Astrocyte (in vitro differentiated cells and primary cell): ENCODE measurements around the gene NME3. TPM values are rescaled to one million over a fixed set of nuclear protein-coding genes. Genes with fewer than 3 reads are reported as not detected.

Source experiments
- DNase-seq: peaks from one replicate; pipeline ENCODE4 v3.0.0-alpha.2; 2010; ENCODE audit warnings: low read depth
- FAIRE-seq: peaks from 2 replicates; lab custom pipeline; 2011; peaks lifted over from hg19 to GRCh38; lab: Jason Lieb, UNC
- H2AFZ ChIP-seq: 2 replicates; pipeline ENCODE4 v1.6.0; 2012; ENCODE audit warnings: low read depth, low read length, inconsistent platforms
- H3K27ac ChIP-seq: 2 replicates; pipeline ENCODE4 v1.5.1; 2011; ENCODE audit warnings: low read depth, low read length, inconsistent platforms
- H3K27me3 ChIP-seq: 2 replicates; pipeline ENCODE4 v1.6.0; 2011; ENCODE audit warnings: low read length, inconsistent platforms; ENCODE audit not compliant: insufficient read depth
- H3K36me3 ChIP-seq: 2 replicates; pipeline ENCODE4 v1.5.1; 2011; ENCODE audit warnings: low read length, inconsistent platforms; ENCODE audit not compliant: insufficient read depth
- H3K4me1 ChIP-seq: 2 replicates; pipeline ENCODE4 v1.5.1; 2011; ENCODE audit warnings: low read length, inconsistent platforms; ENCODE audit not compliant: insufficient read depth
- H3K4me2 ChIP-seq: 2 replicates; pipeline ENCODE4 v1.6.0; 2012; ENCODE audit warnings: low read length, inconsistent platforms
- H3K4me3 ChIP-seq: 2 replicates; pipeline ENCODE4 v1.5.1; 2011; ENCODE audit warnings: low read depth, mild to moderate bottlenecking, low read length, inconsistent platforms; ENCODE audit not compliant: insufficient read depth
- H3K79me2 ChIP-seq: 2 replicates; pipeline ENCODE4 v1.6.0; 2012; ENCODE audit warnings: mild to moderate bottlenecking, low read length, inconsistent platforms; ENCODE audit not compliant: insufficient read depth
- H3K9ac ChIP-seq: 2 replicates; pipeline ENCODE4 v1.6.0; 2012; ENCODE audit warnings: mild to moderate bottlenecking, low read length, inconsistent platforms
- H3K9me3 ChIP-seq: 2 replicates; pipeline ENCODE4 v1.5.1; 2012; ENCODE audit warnings: low read depth, mild to moderate bottlenecking, low read length, inconsistent platforms; ENCODE audit not compliant: insufficient read depth
- H4K20me1 ChIP-seq: 2 replicates; pipeline ENCODE4 v1.6.0; 2012; ENCODE audit warnings: low read length, inconsistent platforms; ENCODE audit not compliant: insufficient read depth
- H3K27ac Mint-ChIP-seq: one replicate; pipeline ENCODE4 v1.8.0; 2021; ENCODE audit warnings: mild to moderate bottlenecking, mixed read lengths; ENCODE audit not compliant: unreplicated experiment
- H3K27me3 Mint-ChIP-seq: one replicate; pipeline ENCODE4 v1.8.0; 2021; ENCODE audit warnings: low read depth, mixed read lengths; ENCODE audit not compliant: unreplicated experiment
- H3K36me3 Mint-ChIP-seq: one replicate; pipeline ENCODE4 v1.8.0; 2021; ENCODE audit warnings: low read depth, mixed read lengths; ENCODE audit not compliant: unreplicated experiment
- H3K4me1 Mint-ChIP-seq: one replicate; pipeline ENCODE4 v1.8.0; 2021; ENCODE audit warnings: low read depth, mixed read lengths; ENCODE audit not compliant: unreplicated experiment
- H3K4me3 Mint-ChIP-seq: one replicate; pipeline ENCODE4 v1.8.0; 2021; ENCODE audit warnings: mild to moderate bottlenecking, moderate library complexity, mixed read lengths; ENCODE audit not compliant: unreplicated experiment
- H3K9me3 Mint-ChIP-seq: one replicate; pipeline ENCODE4 v1.8.0; 2021; ENCODE audit warnings: mild to moderate bottlenecking, mixed read lengths; ENCODE audit not compliant: unreplicated experiment
- EZH2 ChIP-seq: IDR thresholded peaks from 2 replicates; pipeline ENCODE4 v1.6.1; 2012; ENCODE audit warnings: mild to moderate bottlenecking, low read length, inconsistent platforms; ENCODE audit not compliant: insufficient read depth
- total RNA-seq: library from RNA; stranded (reverse); gene quantifications from 2 replicates; pipeline ENCODE4 v1.2.1, GENCODE V29; 2021
- TF ChIP-seq, protein P1 (sequence below): IDR thresholded peaks from 2 replicates; pipeline ENCODE4 v1.5.1; 2011; ENCODE audit warnings: low read depth, mild to moderate bottlenecking, inconsistent platforms, low read length, moderate library complexity; ENCODE audit not compliant: insufficient read depth

Gene NME3
- total RNA-seq, 1 donor from 2014 or later: 36.3 TPM

DNA sequence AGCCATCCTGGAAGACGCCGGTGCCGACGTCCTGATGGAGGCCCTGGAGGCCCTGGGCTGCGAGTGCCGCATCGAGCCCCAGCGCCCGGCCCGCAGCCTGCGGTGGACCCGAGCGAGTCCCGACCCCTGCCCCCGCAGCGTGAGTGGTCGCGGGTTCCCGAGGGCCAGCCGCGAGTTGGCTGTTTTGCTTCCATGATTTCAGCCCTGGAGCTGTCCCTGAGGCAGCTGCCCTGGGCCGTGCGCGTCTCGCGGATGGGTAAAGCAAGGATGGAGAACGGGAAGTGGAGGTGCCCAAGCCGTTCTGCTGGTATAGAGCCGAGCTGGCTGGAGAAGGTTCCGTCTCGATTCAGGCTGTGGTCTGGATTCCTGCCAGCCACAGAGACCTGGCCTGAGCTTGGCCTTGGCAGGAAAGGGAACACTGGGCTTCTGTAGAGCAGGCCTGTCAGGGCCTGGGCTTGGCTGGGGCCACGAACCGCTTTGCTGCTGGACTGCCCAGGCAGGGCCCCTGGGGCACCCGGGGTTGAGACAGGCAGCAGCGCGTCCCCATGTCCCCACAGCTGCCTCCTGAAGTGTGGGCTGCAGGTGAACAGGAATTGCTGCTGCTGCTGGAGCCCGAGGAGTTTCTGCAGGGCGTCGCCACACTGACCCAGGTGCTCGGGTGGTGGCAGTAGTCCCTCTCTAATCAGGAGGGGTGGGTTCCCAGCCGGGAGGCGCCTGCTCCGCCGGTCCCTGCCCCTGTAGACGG lies 2.5 kb upstream of the NME3 start:
- TF ChIP-seq, protein P1, sequence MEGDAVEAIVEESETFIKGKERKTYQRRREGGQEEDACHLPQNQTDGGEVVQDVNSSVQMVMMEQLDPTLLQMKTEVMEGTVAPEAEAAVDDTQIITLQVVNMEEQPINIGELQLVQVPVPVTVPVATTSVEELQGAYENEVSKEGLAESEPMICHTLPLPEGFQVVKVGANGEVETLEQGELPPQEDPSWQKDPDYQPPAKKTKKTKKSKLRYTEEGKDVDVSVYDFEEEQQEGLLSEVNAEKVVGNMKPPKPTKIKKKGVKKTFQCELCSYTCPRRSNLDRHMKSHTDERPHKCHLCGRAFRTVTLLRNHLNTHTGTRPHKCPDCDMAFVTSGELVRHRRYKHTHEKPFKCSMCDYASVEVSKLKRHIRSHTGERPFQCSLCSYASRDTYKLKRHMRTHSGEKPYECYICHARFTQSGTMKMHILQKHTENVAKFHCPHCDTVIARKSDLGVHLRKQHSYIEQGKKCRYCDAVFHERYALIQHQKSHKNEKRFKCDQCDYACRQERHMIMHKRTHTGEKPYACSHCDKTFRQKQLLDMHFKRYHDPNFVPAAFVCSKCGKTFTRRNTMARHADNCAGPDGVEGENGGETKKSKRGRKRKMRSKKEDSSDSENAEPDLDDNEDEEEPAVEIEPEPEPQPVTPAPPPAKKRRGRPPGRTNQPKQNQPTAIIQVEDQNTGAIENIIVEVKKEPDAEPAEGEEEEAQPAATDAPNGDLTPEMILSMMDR: no peak
- no peak for TF ChIP-seq EZH2
- Histone ChIP-seq H3K79me2 (peaks cover 39% of the 10 kb centered on the region), H3K4me1 (peaks cover 26% of the 10 kb centered on the region), H2AFZ (peak overlapping the region; percentile 71), H3K9me3 (no peaks in the 10 kb centered on the region), H3K9ac (peak overlapping the region; percentile 91), H3K36me3 (no peaks in the 10 kb centered on the region), H4K20me1 (peaks cover 43% of the 10 kb centered on the region), H3K27ac (peak overlapping the region; percentile 71), H3K4me2 (peak overlapping the region; percentile 91), H3K27me3 (no peaks in the 10 kb centered on the region), H3K4me3 (peak overlapping the region; percentile 66)
- Mint-ChIP-seq H3K27me3 (no peaks in the 10 kb centered on the region), H3K4me3 (peak overlapping the region; percentile 86), H3K36me3 (no peaks in the 10 kb centered on the region), H3K9me3 (no peaks in the 10 kb centered on the region), H3K4me1 (peaks cover 6% of the 10 kb centered on the region), H3K27ac (peak overlapping the region; percentile 83)
- FAIRE-seq (no peak), DNase-seq (no peak)

DNA sequence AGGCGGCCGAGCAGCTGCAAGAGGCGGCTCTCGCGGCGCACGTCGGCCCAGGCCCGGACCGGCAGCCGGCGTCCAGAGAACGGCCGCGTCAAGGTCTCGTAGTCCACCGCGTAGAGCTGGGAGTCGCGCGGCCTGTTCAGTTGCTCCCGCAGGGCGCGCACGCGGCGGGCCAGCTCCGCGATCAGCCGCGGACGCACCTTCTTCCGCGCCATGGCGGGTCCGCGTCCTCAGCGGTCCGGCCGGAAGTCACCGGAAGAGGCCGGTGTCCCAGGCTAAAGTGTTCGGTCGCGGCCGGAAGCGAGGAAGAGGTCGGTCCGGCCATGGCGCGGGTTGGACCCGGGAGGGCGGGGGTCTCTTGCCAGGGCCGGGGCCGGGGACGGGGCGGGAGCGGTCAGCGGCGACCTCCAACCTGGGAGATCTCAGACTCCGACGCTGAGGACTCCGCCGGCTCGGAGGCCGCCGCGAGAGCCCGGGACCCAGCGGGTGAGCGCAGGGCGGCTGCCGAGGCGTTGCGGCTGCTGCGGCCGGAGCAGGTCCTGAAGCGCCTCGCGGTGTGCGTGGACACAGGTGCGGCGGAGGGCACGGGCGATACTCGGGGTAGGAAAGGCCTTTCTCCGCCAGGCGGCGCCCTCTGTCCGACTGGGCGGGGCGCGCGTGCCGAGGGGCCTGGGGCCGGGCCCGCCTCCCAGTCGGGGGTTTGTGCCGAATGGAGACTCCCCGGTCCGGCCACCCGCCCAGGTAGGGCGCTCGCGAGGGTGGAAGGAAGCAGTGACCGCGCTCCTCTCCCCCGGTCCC lies 1.8 kb upstream of the NME3 start, which contains the start of gene MRPS34:
MRPS34 (minus strand) TSS at position 227 of the 795 bp plus-strand sequence; CDS start at position 212, 15 bp downstream.
- peaks cover 6% of the 10 kb centered on the region for H3K4me1 Mint-ChIP-seq
- no peak for TF ChIP-seq EZH2
- TF ChIP-seq, protein P1: peak; percentile 21
- no peaks in the 10 kb centered on the region for H3K9me3 Mint-ChIP-seq
- no peaks in the 10 kb centered on the region for H3K36me3 Mint-ChIP-seq
- H3K4me3 Mint-ChIP-seq: peak within 1 kb of the TSS; percentile 91
- Histone ChIP-seq H3K4me3 (peak within 1 kb of the TSS; percentile 66), H3K27me3 (no peaks in the 10 kb centered on the region), H4K20me1 (peaks cover 48% of the 10 kb centered on the region), H3K36me3 (no peaks in the 10 kb centered on the region), H3K9ac (peak within 1 kb of the TSS; percentile 91), H3K4me1 (peaks cover 26% of the 10 kb centered on the region), H3K27ac (peak within 1 kb of the TSS; percentile 71), H3K9me3 (no peaks in the 10 kb centered on the region), H2AFZ (peak within 1 kb of the TSS; percentile 80), H3K4me2 (peak within 1 kb of the TSS; percentile 91), H3K79me2 (peaks cover 39% of the 10 kb centered on the region)
- no peak for FAIRE-seq
- DNase-seq: peak; percentile 75
- H3K27me3 Mint-ChIP-seq: no peaks in the 10 kb centered on the region
- peak within 1 kb of the TSS; percentile 98 for H3K27ac Mint-ChIP-seq
